ENCODE data around the gene PTPA. TPM values are rescaled to one million over a fixed set of nuclear protein-coding genes. Genes with fewer than 3 reads are reported as not detected.
"Not testable (repeated sequence)": the region's sequence is repeated elsewhere in the genome, so short reads cannot be mapped to it uniquely, and the experiment has no call there.

Gene PTPA
- total and polyA plus RNA-seq, 3 experiments from 2014 or later, result 15.6 to 116 (median 107) TPM

- Histone ChIP-seq H3K27ac (ENCODE audit: low read depth, low read length) (no peak overlapping the region), H3K27me3 (ENCODE audit: insufficient read depth, low read length, poor library complexity, severe bottlenecking) (no peaks in the 10 kb centered on the region), H3K4me3 (ENCODE audit: low read length) (no peak overlapping the region), H3K36me3 (ENCODE audit: insufficient read depth, low read length) (no peaks in the 10 kb centered on the region), H3K9me3 (ENCODE audit: low read length) (no peaks in the 10 kb centered on the region), H3K4me1 (ENCODE audit: insufficient read depth, low read length) (no peaks in the 10 kb centered on the region)
- Mint-ChIP-seq H3K27ac (peak overlapping the region in 1 of 8 donors; percentile 35), H3K27me3 (no peaks in the 10 kb centered on the region), H3K9me3 (no peaks in the 10 kb centered on the region), H3K4me1 (peaks cover 4 to 10% (median 6%) of the 10 kb centered on the region in 3 donors), H3K4me3 (no peak overlapping the region), H3K36me3 (no peaks in the 10 kb centered on the region)
- ChIA-PET POLR2A (no interaction called here), CTCF (interaction anchor here (3.9 kb wide), 1 partner anchor 11 kb away, joined by 17 read pairs; no protein-coding TSS in a partner anchor)
- DNase-seq, result no peak
Measured at GRCh38 chr9:129184596-129185122, 73.4 kb downstream of the PTPA start.

- H3K27ac ChIP-seq (ENCODE audit: low read depth, low read length), result no peak overlapping the region
- no peaks in the 10 kb centered on the region for H3K27me3 ChIP-seq (ENCODE audit: insufficient read depth, low read length, poor library complexity, severe bottlenecking)
- no peaks in the 10 kb centered on the region for H3K4me1 ChIP-seq (ENCODE audit: insufficient read depth, low read length)
- no peaks in the 10 kb centered on the region for H3K36me3 ChIP-seq (ENCODE audit: insufficient read depth, low read length)
- peak overlapping the region in 1 of 8 donors; percentile 5 for H3K27ac Mint-ChIP-seq
- no peaks in the 10 kb centered on the region for H3K9me3 ChIP-seq (ENCODE audit: low read length)
- ChIA-PET CTCF (interaction anchor here (2.0 kb wide), 1 partner anchor 8 kb away, joined by 8 read pairs; the partner anchor contains the start of gene IER5L), POLR2A (no interaction called here)
- no peak for DNase-seq
- no peaks in the 10 kb centered on the region for H3K27me3 Mint-ChIP-seq
- peak overlapping the region in 1 of 7 donors; percentile 58 for H3K4me3 Mint-ChIP-seq
- no peak overlapping the region for H3K4me3 ChIP-seq (ENCODE audit: low read length)
- H3K36me3 Mint-ChIP-seq, result no peaks in the 10 kb centered on the region
- no peaks in the 10 kb centered on the region for H3K9me3 Mint-ChIP-seq
- H3K4me1 Mint-ChIP-seq, result peaks cover 4 to 10% (median 6%) of the 10 kb centered on the region in 3 donors
Measured at GRCh38 chr9:129185402-129185801, 74.2 kb downstream of the PTPA start.

- Mint-ChIP-seq H3K4me3 (no peak overlapping the region), H3K36me3 (no peaks in the 10 kb centered on the region), H3K27ac (peak overlapping the region in 2 of 8 donors; percentile 21 to 29), H3K27me3 (no peaks in the 10 kb centered on the region), H3K4me1 (peaks cover 4 to 10% (median 6%) of the 10 kb centered on the region in 3 donors), H3K9me3 (no peaks in the 10 kb centered on the region)
- no peaks in the 10 kb centered on the region for H3K36me3 ChIP-seq (ENCODE audit: insufficient read depth, low read length)
- H3K27ac ChIP-seq (ENCODE audit: low read depth, low read length), result no peak overlapping the region
- H3K4me3 ChIP-seq (ENCODE audit: low read length), result no peak overlapping the region
- no peak for DNase-seq
- CTCF ChIA-PET, result interaction anchor here (2.0 kb wide), 1 partner anchor 8 kb away, joined by 8 read pairs; the partner anchor contains the start of gene IER5L
- POLR2A ChIA-PET, result no interaction called here
- H3K27me3 ChIP-seq (ENCODE audit: insufficient read depth, low read length, poor library complexity, severe bottlenecking), result no peaks in the 10 kb centered on the region
- no peaks in the 10 kb centered on the region for H3K9me3 ChIP-seq (ENCODE audit: low read length)
- H3K4me1 ChIP-seq (ENCODE audit: insufficient read depth, low read length), result no peaks in the 10 kb centered on the region
Measured at GRCh38 chr9:129185991-129186390, 74.8 kb downstream of the PTPA start.

- H3K27me3 Mint-ChIP-seq, result no peaks in the 10 kb centered on the region
- Histone ChIP-seq H3K27ac (ENCODE audit: low read depth, low read length) (no peak overlapping the region), H3K4me3 (ENCODE audit: low read length) (no peak overlapping the region), H3K27me3 (ENCODE audit: insufficient read depth, low read length, poor library complexity, severe bottlenecking) (no peaks in the 10 kb centered on the region), H3K4me1 (ENCODE audit: insufficient read depth, low read length) (no peaks in the 10 kb centered on the region), H3K36me3 (ENCODE audit: insufficient read depth, low read length) (no peaks in the 10 kb centered on the region), H3K9me3 (ENCODE audit: low read length) (no peaks in the 10 kb centered on the region)
- peaks cover 0 to 2% (median 0%) of the 10 kb centered on the region in 5 donors for H3K9me3 Mint-ChIP-seq
- DNase-seq, result no peak
- POLR2A ChIA-PET, result no interaction called here
- H3K4me3 Mint-ChIP-seq, result no peak overlapping the region
- no peak overlapping the region for H3K27ac Mint-ChIP-seq
- H3K36me3 Mint-ChIP-seq, result no peaks in the 10 kb centered on the region
- CTCF ChIA-PET, result interaction anchor here (1.0 to 2.0 kb wide), 3 partner anchors 9 to 34 kb away, joined by 3 to 8 read pairs (median 3); partner anchors contain the start of gene IER5L
- H3K4me1 Mint-ChIP-seq, result peaks cover 4 to 10% (median 6%) of the 10 kb centered on the region in 3 donors
Measured at GRCh38 chr9:129187042-129187441, 75.8 kb downstream of the PTPA start.

- DNase-seq; H3K27ac Mint-ChIP-seq; H3K4me1 Mint-ChIP-seq; H3K27me3 ChIP-seq (ENCODE audit: insufficient read depth, low read length, poor library complexity, severe bottlenecking); H3K9me3 Mint-ChIP-seq; H3K4me3 ChIP-seq (ENCODE audit: low read length); H3K9me3 ChIP-seq (ENCODE audit: low read length); H3K27ac ChIP-seq (ENCODE audit: low read depth, low read length); H3K36me3 ChIP-seq (ENCODE audit: insufficient read depth, low read length); H3K27me3 Mint-ChIP-seq; POLR2A ChIA-PET; H3K4me1 ChIP-seq (ENCODE audit: insufficient read depth, low read length); H3K36me3 Mint-ChIP-seq; H3K4me3 Mint-ChIP-seq: not testable (repeated sequence)
- CTCF ChIA-PET, result interaction anchor here (3.3 kb wide), 1 partner anchor 16 kb away, joined by 9 read pairs; no protein-coding TSS in a partner anchor
Measured at GRCh38 chr9:129189971-129190370, 78.8 kb downstream of the PTPA start.

- Histone ChIP-seq H3K36me3 (ENCODE audit: insufficient read depth, low read length) (no peaks in the 10 kb centered on the region), H3K9me3 (ENCODE audit: low read length) (no peaks in the 10 kb centered on the region), H3K4me1 (ENCODE audit: insufficient read depth, low read length) (no peaks in the 10 kb centered on the region), H3K4me3 (ENCODE audit: low read length) (no peak overlapping the region), H3K27ac (ENCODE audit: low read depth, low read length) (no peak overlapping the region), H3K27me3 (ENCODE audit: insufficient read depth, low read length, poor library complexity, severe bottlenecking) (no peaks in the 10 kb centered on the region)
- Mint-ChIP-seq H3K9me3 (peaks cover 2 to 6% (median 5%) of the 10 kb centered on the region in 5 donors), H3K27me3 (peaks cover 11 to 17% of the 10 kb centered on the region in 2 donors), H3K4me1 (peaks cover 0 to 1% (median 0%) of the 10 kb centered on the region in 3 donors), H3K4me3 (no peak overlapping the region), H3K27ac (no peak overlapping the region), H3K36me3 (peaks cover 0 to 2% (median 0%) of the 10 kb centered on the region in 3 donors)
- CTCF ChIA-PET, result interaction anchor here (3.3 kb wide), 1 partner anchor 18 kb away, joined by 9 read pairs; no protein-coding TSS in a partner anchor
- DNase-seq, result no peak
- POLR2A ChIA-PET, result no interaction called here
Measured at GRCh38 chr9:129191234-129191633, 80.0 kb downstream of the PTPA start.

GRCh38 chr9:129193655-129194054 is 82.4 kb downstream of the PTPA start:
- Mint-ChIP-seq H3K4me1 (no peaks in the 10 kb centered on the region), H3K27ac (no peak overlapping the region), H3K27me3 (peaks cover 14 to 25% of the 10 kb centered on the region in 2 donors), H3K4me3 (no peak overlapping the region), H3K36me3 (peaks cover 0 to 2% (median 0%) of the 10 kb centered on the region in 3 donors), H3K9me3 (peaks cover 2 to 6% (median 5%) of the 10 kb centered on the region in 5 donors)
- CTCF ChIA-PET, result interaction anchor here (1.2 to 1.3 kb wide), 3 partner anchors 10 to 62 kb away, joined by 3 to 4 read pairs (median 4); partner anchors contain the start of gene IER5L
- Histone ChIP-seq H3K36me3 (ENCODE audit: insufficient read depth, low read length) (no peaks in the 10 kb centered on the region), H3K9me3 (ENCODE audit: low read length) (no peaks in the 10 kb centered on the region), H3K4me1 (ENCODE audit: insufficient read depth, low read length) (no peaks in the 10 kb centered on the region), H3K27ac (ENCODE audit: low read depth, low read length) (no peak overlapping the region), H3K4me3 (ENCODE audit: low read length) (no peak overlapping the region), H3K27me3 (ENCODE audit: insufficient read depth, low read length, poor library complexity, severe bottlenecking) (no peaks in the 10 kb centered on the region)
- POLR2A ChIA-PET, result no interaction called here
- DNase-seq, result no peak

- Histone ChIP-seq H3K4me3 (ENCODE audit: low read length) (no peak overlapping the region), H3K27me3 (ENCODE audit: insufficient read depth, low read length, poor library complexity, severe bottlenecking) (no peaks in the 10 kb centered on the region), H3K9me3 (ENCODE audit: low read length) (no peaks in the 10 kb centered on the region), H3K36me3 (ENCODE audit: insufficient read depth, low read length) (no peaks in the 10 kb centered on the region), H3K4me1 (ENCODE audit: insufficient read depth, low read length) (no peaks in the 10 kb centered on the region), H3K27ac (ENCODE audit: low read depth, low read length) (no peak overlapping the region)
- no peak for DNase-seq
- H3K27me3 Mint-ChIP-seq, result peaks cover 14 to 30% of the 10 kb centered on the region in 2 donors
- H3K9me3 Mint-ChIP-seq, result peaks cover 2 to 6% (median 5%) of the 10 kb centered on the region in 5 donors
- H3K27ac Mint-ChIP-seq, result no peak overlapping the region
- CTCF ChIA-PET, result interaction anchor here (1.3 kb wide), 1 partner anchor 11 kb away, joined by 4 read pairs; no protein-coding TSS in a partner anchor
- H3K36me3 Mint-ChIP-seq, result peaks cover 0 to 2% (median 0%) of the 10 kb centered on the region in 3 donors
- POLR2A ChIA-PET, result no interaction called here
- no peak overlapping the region for H3K4me3 Mint-ChIP-seq
- H3K4me1 Mint-ChIP-seq, result no peaks in the 10 kb centered on the region
Measured at GRCh38 chr9:129194221-129194620, 83.0 kb downstream of the PTPA start.

Data from CD8-positive, alpha-beta memory T cell (primary cell).